NK-92 treated with Interleukin-12 subunit alpha and Interleukin-12 subunit beta, amount 100 ng/mL, for 24 hours (cell line): Measurements from ENCODE around the gene LMO3.

Experiments
- DNase-seq: peaks from one replicate; lab custom pipeline; 2025; lab: John Stamatoyannopoulos, UW

Gene LMO3

GRCh38 chr12:16600525-16600924 lies 5.4 kb downstream of the LMO3 start:
- no peak for DNase-seq

DNA sequence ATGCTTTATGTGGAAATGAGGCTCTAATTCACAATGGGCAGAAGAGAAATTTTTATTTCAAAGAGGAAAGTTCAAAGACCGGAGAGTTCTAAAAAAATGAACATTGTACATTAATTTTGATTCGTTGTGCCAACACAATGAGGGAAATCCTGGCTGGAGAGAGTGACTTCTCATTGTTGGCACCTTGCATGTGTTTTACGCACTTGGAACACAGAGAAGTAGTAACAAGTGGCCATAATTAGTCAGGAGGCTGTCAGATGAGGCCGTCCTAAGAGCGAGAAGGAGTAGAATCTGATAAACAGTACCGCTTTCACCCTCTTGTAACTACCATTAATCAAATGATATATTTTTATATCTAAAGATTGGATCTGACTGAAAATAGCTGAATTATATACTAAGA lies 6.9 kb downstream of the LMO3 start:
- DNase-seq, result no peak

GRCh38 chr12:16594797-16595196 lies 11.2 kb downstream of the LMO3 start:
- DNase-seq, result no peak

DNA sequence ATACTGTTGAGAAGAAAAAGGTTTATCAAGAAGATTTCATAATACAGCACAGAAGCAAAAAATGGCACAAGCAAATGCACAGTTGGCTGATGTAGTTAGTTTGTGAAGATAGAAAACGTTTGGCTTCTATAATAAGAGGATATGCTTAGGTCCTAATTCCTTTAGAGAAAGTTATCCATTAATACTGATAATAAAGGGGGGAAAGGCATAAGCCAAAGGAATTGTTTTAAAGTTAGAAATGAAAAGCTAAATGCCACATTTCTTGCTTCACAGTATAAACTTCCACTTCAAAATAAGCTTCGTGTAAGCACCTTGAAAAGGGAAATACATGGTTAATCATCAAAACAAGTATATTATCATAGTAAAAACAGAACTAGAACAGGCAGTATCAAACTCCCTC lies 12.4 kb downstream of the LMO3 start:
- DNase-seq, result no peak

GRCh38 chr12:16590645-16591044 lies 15.3 kb downstream of the LMO3 start:
- DNase-seq, result no peak

DNA sequence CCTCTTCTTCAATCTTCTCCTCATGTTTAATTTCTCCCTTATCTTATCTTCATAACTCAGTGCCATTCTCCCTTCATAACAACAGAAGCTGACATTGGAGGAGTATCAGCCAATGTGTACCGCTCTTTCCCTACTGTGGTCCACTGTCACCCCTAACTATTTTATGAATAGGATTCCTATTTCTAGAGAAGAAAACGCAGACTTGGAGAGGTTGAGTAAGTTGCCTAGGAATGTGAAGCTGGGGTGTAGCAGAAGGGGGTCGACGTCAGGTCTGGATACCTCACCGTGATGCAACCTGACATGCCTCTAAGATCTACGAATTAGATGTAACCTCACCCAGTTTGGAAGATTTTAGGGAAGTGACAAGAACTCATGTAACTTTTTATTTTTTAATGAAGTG lies 17.1 kb downstream of the LMO3 start:
- DNase-seq, result no peak

- DNase-seq, result no peak
Measured at GRCh38 chr12:16587514-16587913, 18.4 kb downstream of the LMO3 start.

DNA sequence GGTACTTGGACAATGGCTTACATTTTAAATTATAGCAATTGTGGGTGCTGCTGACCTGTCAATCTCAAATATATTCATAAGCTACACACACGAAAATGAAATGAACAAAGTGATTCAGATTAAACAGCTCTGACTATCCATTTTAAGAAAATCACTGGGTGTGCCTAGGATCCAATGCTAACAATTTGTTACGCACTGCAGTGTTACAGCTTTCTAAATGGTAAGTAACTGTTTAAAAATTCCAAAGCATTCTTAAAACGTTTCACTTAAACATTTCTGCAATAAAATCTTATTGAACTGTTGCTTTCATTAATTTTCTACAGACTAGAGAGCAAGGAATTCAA lies 18.9 kb downstream of the LMO3 start:
- DNase-seq, result no peak

DNA sequence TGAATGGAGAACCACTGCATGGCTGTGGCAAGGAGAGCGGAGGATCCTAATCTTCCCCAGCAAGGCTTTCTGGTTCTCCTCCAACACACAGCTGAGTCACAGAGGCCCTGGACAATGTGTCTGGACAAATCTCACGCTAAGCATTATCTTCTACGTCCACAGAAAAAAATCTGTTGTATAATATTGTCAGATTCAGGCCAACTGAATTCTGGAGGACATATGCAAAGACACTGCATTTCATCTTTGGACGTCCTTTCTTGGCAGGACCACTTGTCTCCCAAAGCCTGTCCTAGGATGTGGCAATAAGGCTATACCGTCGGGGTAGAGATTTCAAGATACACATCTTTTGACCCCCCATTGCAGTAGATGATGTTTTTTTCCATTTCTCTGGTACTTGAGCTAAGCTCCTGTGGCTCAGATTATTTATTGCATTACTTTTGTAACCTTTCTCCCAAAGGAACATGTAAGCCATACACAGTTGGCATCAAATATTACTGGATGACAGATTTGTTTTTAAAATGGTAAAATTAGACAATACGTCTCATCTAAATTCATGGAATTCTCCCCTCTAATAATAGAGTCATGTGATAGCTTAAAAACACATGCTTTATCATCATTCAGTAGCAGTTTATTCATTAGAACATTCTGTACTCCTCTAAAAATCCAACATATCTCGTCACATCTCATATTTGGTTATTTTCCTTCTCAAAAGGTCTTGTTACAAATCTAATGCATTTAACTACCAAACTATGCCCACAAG lies 19.4 kb downstream of the LMO3 start:
- DNase-seq, result no peak

GRCh38 chr12:16585781-16586180 lies 20.2 kb downstream of the LMO3 start:
- DNase-seq, result no peak

- DNase-seq, result no peak
Measured at GRCh38 chr12:16583969-16584745, 21.8 kb downstream of the LMO3 start.

DNA sequence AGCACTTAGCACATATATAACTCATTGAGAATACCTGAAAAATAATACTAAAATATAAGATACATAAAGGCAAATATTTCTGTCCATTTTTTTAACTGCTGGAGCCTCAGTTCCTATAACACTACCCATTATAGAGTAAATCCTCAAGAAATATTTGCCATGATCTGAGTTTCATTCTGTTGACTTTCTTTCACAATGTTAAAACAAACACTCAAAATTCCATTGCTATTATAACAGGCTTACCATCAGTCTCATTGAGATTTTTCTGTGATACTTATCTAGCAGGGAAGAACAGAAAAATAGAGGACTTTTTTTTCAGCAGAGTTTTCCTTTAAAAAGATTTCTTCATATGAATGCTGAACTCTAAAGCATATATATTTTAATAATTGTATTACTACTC lies 24.5 kb downstream of the LMO3 start:
- DNase-seq, result no peak

GRCh38 chr12:16579041-16579440 lies 26.9 kb downstream of the LMO3 start:
- no peak for DNase-seq

DNA sequence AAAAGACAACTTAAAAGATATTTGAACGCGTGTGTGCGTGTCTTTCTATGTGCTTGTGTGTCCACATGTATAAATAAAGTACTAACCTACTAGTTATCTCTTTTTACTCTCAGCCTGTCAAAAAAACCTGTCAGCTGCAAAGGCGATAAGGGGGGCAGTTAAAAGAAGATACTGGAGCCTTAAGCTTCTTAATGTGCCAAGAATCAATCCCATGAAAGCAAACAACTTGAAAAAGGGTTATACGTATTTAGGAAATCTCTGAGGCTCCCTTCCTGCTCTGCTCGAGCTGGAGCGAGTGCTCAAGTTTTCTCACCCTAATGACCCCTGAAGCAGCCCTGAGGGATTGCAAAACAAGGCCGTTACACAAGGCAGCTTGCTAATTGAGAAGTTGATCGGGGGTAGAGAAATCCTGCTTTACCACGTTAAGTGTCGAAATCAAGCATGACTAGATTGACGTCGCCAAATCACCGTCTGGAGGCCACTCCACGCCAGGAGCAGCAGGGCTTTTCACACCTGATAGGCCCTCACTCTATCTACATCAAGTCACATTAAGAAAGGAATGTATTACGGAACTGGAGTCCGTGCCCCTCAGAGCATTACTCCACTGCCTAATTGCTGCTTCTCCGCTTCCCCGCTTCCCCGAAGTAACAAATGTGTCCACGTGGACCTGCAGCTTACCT lies 32.4 kb downstream of the LMO3 start:
- DNase-seq, result no peak

DNA sequence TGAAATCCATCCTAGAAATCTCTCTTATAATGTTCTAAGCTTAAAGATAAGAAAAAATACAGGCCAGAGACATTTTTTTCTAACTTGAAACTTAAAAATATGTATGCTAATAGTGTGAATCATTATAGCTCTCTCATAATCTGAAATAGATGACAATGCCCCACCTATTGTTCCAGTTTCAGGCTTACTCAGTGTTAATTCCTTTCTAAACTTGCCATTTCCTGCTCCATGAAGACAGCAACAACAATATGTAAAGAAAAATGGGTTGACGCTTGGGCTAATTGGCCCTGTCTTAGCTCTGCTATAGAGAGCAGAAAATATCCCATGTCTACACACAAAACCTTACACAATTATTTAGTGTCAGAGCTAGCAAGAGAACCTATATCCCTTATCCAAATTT lies 37.1 kb downstream of the LMO3 start:
- DNase-seq, result no peak

DNA sequence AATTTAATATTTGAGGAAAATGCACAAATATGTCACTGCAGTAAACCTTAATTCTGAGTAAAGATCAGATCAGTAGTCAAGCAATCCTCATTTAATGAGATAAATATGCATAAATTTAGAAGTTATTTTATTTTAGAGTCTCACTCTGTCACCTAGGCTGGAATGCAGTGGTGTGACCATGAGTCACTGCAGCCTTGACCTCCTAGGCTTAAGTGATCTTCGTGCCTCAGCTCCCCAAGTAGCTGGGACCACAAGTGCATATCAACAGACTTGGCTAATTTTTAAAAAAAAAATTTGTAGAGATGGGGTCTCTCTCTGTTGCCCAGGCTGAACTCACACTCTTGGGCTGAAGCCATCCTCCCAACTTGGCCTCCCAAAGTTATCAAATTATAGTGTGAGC lies 41.3 kb downstream of the LMO3 start:
- no peak for DNase-seq

- no peak for DNase-seq
Measured at GRCh38 chr12:16563504-16563903, 42.5 kb downstream of the LMO3 start.

DNA sequence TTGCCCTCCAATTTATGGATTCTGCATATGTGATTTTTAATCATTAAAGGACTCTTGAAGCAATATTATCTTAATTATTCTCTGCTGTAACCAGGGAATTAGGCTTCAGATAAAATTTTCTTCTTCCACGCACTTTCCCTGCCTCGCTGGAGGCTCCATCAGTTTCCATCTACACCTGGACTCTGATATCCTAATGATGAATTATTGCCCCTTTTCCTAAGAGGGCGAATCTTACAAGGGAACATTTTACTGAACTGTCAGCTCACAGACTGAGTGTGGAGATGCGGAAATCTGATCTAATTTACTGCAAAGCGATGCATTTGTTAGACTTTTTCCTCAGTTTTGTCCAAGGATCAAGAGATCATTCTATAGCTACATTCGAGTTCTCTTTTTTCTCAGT lies 43.0 kb downstream of the LMO3 start:
- no peak for DNase-seq

DNA sequence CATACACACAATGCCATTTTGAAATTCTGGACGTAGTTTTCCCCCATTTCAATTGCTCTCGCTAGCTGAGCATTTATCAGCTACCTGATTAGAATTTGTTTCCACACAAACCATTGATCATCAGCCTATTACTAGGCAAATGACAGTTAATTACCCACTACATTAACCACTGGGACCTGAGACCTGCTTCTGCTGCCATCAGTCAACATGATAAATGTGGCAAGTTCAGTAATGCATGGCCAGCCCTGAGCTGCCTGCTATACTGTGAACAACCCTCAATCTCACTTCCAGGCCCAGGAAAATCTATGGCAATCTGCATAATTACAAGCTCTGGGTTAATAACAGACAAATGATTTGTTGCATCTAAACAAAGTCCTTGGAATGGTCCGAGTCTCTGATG lies 43.5 kb downstream of the LMO3 start:
- DNase-seq, result no peak

DNA sequence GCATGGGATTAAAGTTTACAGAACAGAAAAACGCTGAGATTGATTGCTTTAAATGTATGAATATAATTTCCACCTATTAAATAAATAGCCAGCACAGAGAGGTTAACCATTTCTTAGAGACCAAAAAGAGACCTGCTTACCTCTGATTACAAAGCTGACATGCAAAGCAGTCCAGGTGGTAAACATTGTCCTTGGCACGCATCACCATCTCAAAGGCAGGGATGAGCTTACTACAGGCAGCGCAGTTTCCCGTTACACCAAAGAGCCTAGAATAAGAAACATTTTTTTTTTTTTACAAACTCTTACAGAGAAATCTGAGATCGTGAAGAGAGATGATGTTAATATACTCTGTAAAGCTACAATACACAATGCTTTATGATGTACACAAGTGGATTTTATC lies 45.7 kb downstream of the LMO3 start:
- DNase-seq, result no peak

DNA sequence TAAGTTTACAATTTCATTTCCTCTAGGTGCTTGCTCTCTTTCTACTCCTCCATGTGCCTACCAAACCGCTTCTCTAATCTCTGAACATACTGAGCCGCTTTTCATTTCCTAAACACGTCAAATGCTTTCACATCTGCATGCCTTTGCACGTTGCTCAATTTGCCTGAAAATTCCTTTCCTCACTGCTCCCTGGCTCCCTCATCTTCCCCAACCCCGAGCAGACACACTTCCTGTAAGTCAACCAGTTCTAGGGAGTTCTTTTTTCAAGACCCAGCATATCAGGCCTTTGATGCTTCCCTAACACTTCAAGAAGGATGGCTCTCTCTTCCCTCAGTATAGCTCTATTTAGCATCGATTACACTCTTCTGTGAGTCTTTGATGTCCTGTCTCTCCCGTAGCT lies 50.3 kb downstream of the LMO3 start:
- DNase-seq, result no peak

- no peak for DNase-seq
Measured at GRCh38 chr12:16553457-16553856, 52.5 kb downstream of the LMO3 start.

- DNase-seq, result no peak
Measured at GRCh38 chr12:16552301-16552700, 53.7 kb downstream of the LMO3 start.
